ENCODE data around the gene ZFHX2.

DNA sequence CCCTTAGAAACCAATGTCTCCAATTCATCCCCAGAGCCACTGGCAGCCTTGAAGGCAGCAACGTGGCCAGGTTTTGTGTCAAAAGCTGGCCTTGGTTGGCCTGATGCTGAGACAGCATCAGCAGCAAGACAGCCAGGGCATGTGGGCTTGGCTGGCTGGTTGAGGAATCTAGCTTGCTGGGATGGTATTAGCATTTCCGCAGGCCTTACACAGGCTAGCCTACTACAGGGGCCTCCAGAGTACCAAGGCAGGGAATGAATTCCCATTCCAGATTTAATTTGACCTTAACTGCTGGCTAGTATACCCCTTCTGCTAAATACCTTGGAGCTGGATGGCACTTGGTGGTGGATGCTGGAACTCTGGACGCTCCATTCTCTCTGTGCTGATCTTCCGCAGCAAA is 66.2 kb downstream of the ZFHX2 start:
- TF ChIP-seq, protein P1, sequence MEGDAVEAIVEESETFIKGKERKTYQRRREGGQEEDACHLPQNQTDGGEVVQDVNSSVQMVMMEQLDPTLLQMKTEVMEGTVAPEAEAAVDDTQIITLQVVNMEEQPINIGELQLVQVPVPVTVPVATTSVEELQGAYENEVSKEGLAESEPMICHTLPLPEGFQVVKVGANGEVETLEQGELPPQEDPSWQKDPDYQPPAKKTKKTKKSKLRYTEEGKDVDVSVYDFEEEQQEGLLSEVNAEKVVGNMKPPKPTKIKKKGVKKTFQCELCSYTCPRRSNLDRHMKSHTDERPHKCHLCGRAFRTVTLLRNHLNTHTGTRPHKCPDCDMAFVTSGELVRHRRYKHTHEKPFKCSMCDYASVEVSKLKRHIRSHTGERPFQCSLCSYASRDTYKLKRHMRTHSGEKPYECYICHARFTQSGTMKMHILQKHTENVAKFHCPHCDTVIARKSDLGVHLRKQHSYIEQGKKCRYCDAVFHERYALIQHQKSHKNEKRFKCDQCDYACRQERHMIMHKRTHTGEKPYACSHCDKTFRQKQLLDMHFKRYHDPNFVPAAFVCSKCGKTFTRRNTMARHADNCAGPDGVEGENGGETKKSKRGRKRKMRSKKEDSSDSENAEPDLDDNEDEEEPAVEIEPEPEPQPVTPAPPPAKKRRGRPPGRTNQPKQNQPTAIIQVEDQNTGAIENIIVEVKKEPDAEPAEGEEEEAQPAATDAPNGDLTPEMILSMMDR (IDR thresholded peaks at IDR 0.05; ENCODE audit: insufficient read depth, low read depth, low read length) = no peak
- no peak for TF ChIP-seq EZH2 (IDR thresholded peaks at IDR 0.05; ENCODE audit: insufficient read depth, low read length)

All from astrocyte (in vitro differentiated cells and primary cell).